Tibial nerve (tissue), 4 donors: ENCODE results near the gene CALCOCO1. TPM values are rescaled to one million over a fixed set of nuclear protein-coding genes. Genes with fewer than 3 reads are reported as not detected.
A peak's percentile ranks its signal among the peaks of the same experiment; 100 is the strongest.
"Not testable (repeated sequence)": the region's sequence is repeated elsewhere in the genome, so short reads cannot be mapped to it uniquely, and the experiment has no call there.

ENCODE experiments used
- DNase-seq, 2 donors: peaks; one replicate each; pipeline ENCODE4 v3.0.0-alpha.2; 2019; ENCODE audit warnings: low spot score in 2 of 2
- H3K27ac ChIP-seq, 4 donors: fragments of 200-600 bp; sonication (generic) in 3 of 4; one replicate each; pipeline ENCODE4 v1.5.1; 2017 to 2019; ENCODE audit warnings: mild to moderate bottlenecking in 1 of 4
- H3K27me3 ChIP-seq, 2 donors: fragments of 200-600 bp; sonication (generic) in 1 of 2; one replicate each; pipeline versions ENCODE4 v1.5.1 to v1.6.0; 2017 to 2019
- H3K36me3 ChIP-seq, 3 donors: fragments of 200-600 bp; sonication (generic); one replicate each; pipeline ENCODE4 v1.5.1; 2018 to 2019
- H3K4me1 ChIP-seq, 4 donors: fragments of 200-600 bp; sonication (generic) in 3 of 4; one replicate each; pipeline ENCODE4 v1.5.1; 2017 to 2019
- H3K4me3 ChIP-seq, 4 donors: fragments of 200-600 bp; sonication (generic) in 3 of 4; one replicate each; pipeline ENCODE4 v1.5.1; 2017 to 2019; ENCODE audit warnings: mild to moderate bottlenecking in 1 of 4, moderate library complexity in 1 of 4
- H3K9me3 ChIP-seq, 4 donors: fragments of 200-600 bp; sonication (generic) in 3 of 4; one replicate each; pipeline ENCODE4 v1.5.1; 2017 to 2019
- EP300 ChIP-seq, 2 donors: sonication (generic); formaldehyde crosslinking; IDR thresholded peaks; one replicate each; pipeline ENCODE4 v1.6.1; 2017; ENCODE audit warnings: antibody characterized with exemption in 2 of 2, mild to moderate bottlenecking in 1 of 2
- POLR2A ChIP-seq, 2 donors: fragments of 450-650 bp; IDR thresholded peaks; one replicate each; pipeline ENCODE4 v1.6.1; 2017; ENCODE audit warnings: antibody characterized with exemption in 2 of 2, mild to moderate bottlenecking in 2 of 2, moderate library complexity in 2 of 2
- whole genome bisulfite sequencing, 2 donors: methylation state at CpG; one replicate each; pipeline ENCODE4 v1.1.5; 2018; 5-methylcytosine and 5-hydroxymethylcytosine counted together
- total RNA-seq, 4 donors: library from RNA; depleted of rRNA; stranded (reverse); fragments of >200 nt; gene quantifications; one replicate each; pipeline ENCODE4 v1.1.0, GENCODE V29; 2016
- TF ChIP-seq, protein P1 (sequence below), 5 experiments: fragments of 200-600 bp in 3 of 5; fragments of 450-650 bp in 2 of 5; sonication (generic) in 3 of 5; IDR thresholded peaks; one replicate each; pipeline ENCODE4 v1.5.1; 2016 to 2019; ENCODE audit warnings: antibody characterized with exemption in 5 of 5, mild to moderate bottlenecking in 3 of 5, moderate library complexity in 2 of 5

The CALCOCO1 gene
- total RNA-seq, 4 donors from 2014 or later: 226 to 383 (median 285) TPM

DNA sequence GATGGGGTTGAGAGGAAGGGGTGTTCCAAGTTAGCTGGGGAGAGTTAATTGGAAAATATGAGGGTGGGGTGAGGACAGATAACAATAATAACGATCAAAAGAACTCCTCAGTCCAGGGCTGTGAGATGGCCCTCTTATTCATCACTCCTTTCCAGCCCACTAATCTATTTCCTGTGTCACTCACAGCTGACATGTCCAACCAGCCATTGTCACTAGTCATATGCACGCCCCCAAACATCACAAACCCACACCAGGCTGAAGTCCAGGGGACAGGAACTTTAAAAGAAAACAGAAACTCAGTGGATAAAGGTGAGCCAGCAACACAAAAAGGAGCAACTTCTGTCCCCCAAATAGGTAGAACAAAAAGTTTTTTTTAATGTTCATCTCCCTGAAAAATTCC, 911 bp downstream of the CALCOCO1 start:
- Histone ChIP-seq H3K27ac (peak overlapping the region in 3 of 4 donors; percentile 80 to 92 (median 86)), H3K4me3 (peak overlapping the region; percentile 71 to 84 (median 77))
- WGBS, 2 donors: 12 to 27% methylated on average over 2 of the region's 2 CpGs

DNA sequence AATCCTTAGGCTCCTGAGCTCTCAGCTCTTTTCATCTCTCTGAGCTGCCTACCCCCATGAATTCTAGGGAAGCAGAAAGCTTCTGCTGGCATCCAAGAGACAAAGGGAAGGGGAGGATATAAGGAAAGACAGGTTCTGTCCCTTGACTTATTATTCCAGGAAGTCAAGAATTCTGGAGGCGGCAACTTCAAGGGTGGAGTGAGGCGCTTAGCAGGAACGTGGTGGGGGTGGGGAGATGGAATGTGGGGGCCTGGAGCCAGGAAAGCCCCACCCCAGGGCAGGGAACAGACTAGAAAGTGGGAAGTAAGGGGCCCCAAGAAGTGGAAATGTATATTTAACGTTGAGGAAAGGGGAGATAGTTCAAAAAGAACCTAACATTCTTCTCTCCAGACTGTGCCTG, 1.4 kb downstream of the CALCOCO1 start:
- H3K4me3 ChIP-seq: peak overlapping the region in 3 of 4 donors; percentile 71 to 84 (median 73)
- 16 to 27% methylated on average over 4 of the region's 4 CpGs for WGBS, 2 donors
- H3K27me3 ChIP-seq: no peaks in the 10 kb centered on the region
- peaks cover 0 to 24% (median 18%) of the 10 kb centered on the region in 4 donors for H3K4me1 ChIP-seq
- peak overlapping the region in 1 of 4 donors; percentile 92 for H3K27ac ChIP-seq
- peaks cover 0 to 45% (median 15%) of the 10 kb centered on the region in 3 donors for H3K36me3 ChIP-seq
- TF ChIP-seq POLR2A (IDR thresholded peaks at IDR 0.05): no peak
- TF ChIP-seq, protein P1, sequence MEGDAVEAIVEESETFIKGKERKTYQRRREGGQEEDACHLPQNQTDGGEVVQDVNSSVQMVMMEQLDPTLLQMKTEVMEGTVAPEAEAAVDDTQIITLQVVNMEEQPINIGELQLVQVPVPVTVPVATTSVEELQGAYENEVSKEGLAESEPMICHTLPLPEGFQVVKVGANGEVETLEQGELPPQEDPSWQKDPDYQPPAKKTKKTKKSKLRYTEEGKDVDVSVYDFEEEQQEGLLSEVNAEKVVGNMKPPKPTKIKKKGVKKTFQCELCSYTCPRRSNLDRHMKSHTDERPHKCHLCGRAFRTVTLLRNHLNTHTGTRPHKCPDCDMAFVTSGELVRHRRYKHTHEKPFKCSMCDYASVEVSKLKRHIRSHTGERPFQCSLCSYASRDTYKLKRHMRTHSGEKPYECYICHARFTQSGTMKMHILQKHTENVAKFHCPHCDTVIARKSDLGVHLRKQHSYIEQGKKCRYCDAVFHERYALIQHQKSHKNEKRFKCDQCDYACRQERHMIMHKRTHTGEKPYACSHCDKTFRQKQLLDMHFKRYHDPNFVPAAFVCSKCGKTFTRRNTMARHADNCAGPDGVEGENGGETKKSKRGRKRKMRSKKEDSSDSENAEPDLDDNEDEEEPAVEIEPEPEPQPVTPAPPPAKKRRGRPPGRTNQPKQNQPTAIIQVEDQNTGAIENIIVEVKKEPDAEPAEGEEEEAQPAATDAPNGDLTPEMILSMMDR (IDR thresholded peaks at IDR 0.05): no peak
- TF ChIP-seq EP300 (IDR thresholded peaks at IDR 0.05): no peak
- no peak for DNase-seq
- no peaks in the 10 kb centered on the region for H3K9me3 ChIP-seq

More for the DNA sequence above, 911 bp downstream of the CALCOCO1 start:
- TF ChIP-seq EP300 (IDR thresholded peaks at IDR 0.05): no peak
- TF ChIP-seq, protein P1 (IDR thresholded peaks at IDR 0.05): no peak
- no peak for TF ChIP-seq POLR2A (IDR thresholded peaks at IDR 0.05)
- Histone ChIP-seq H3K9me3 (no peaks in the 10 kb centered on the region), H3K4me1 (peaks cover 0 to 24% (median 18%) of the 10 kb centered on the region in 4 donors), H3K27me3 (no peaks in the 10 kb centered on the region), H3K36me3 (peaks cover 0 to 40% (median 10%) of the 10 kb centered on the region in 3 donors)
- DNase-seq: no peak

DNA sequence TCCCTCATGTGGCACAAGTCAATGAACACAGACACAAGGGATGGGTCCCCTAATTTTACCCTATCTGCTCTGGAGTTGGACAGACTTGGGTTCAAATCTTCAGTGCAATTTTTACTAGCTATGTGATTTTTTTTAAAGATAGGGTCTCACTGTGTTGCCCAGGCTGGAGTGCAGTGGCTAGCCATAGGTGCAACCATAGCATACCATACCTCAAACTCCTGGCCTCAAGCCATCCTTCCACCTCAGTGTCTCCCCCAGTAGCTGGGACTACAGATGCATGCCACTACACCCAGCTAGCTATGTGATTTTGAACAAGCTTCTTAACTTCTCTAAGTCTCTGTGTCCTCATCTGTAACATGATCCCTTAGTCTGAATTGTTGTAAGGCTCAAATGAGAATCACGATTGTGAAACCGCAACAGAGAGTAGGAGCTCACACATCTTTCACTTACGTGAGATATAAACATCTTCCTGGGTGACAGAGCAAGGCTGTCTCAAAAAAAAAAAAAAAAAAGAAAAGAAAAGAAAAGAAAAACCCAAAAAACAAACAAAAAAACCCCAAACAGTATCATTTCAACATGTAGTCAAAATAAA, 4.7 kb downstream of the CALCOCO1 start:
- Histone ChIP-seq H3K36me3 (peaks cover 0 to 78% (median 16%) of the 10 kb centered on the region in 3 donors), H3K27ac (no peak overlapping the region), H3K4me3 (no peak overlapping the region), H3K9me3 (no peaks in the 10 kb centered on the region), H3K27me3 (no peaks in the 10 kb centered on the region), H3K4me1 (peaks cover 0 to 20% (median 16%) of the 10 kb centered on the region in 4 donors)
- 82 to 90% methylated on average over 3 of the region's 3 CpGs for WGBS, 2 donors
- no peak for DNase-seq
- TF ChIP-seq, protein P1 (IDR thresholded peaks at IDR 0.05): no peak
- TF ChIP-seq POLR2A (IDR thresholded peaks at IDR 0.05) (no peak), EP300 (IDR thresholded peaks at IDR 0.05) (no peak)

DNA sequence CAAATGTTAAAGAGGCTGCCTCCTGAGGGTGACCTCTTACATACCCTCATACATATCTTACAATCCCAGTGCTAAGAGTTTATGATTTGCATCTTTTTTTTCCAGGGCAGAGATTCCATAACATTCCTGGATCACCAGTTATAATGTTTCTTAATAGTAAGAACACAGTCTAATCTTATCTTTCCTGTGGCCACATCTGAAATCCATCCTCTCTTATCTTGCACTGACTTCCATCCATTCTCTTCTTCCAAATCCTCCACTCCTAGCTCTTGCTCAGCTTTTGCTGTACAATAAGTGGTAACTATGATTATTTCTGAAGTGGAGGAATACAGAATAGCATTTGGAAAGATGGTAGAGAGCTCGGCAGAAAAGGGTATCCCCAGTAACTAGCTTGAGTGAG, 6.3 kb downstream of the CALCOCO1 start:
- 71 to 92% methylated on average over 1 of the region's 1 CpG for WGBS, 2 donors
- peaks cover 0 to 11% (median 7%) of the 10 kb centered on the region in 4 donors for H3K4me1 ChIP-seq
- no peak overlapping the region for H3K27ac ChIP-seq
- H3K27me3 ChIP-seq: no peaks in the 10 kb centered on the region
- H3K9me3 ChIP-seq: no peaks in the 10 kb centered on the region
- DNase-seq: no peak
- H3K36me3 ChIP-seq: peaks cover 2 to 94% (median 18%) of the 10 kb centered on the region in 3 donors
- H3K4me3 ChIP-seq: no peak overlapping the region
- TF ChIP-seq EP300 (IDR thresholded peaks at IDR 0.05): no peak
- TF ChIP-seq, protein P1 (IDR thresholded peaks at IDR 0.05): no peak
- TF ChIP-seq POLR2A (IDR thresholded peaks at IDR 0.05): no peak

DNA sequence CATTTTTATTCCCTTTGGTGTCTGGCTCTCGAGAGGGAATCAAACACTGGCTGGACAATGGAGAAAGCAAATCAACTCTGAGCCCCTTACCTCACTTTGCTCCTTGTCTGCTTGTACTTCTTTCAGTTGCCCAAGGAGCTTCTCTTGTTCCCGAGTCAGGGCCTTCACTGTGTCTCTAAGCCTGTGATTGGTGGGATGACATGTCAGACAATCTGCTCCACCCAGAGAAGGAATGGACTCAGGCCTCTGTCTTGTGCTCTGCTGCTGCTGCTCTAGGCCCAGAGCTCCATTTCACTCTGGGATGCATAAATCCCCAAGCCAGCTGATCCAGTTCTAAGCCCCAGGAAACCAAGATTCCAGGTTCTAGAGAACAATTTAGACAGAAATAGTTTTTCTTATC, 7.6 kb downstream of the CALCOCO1 start:
- Histone ChIP-seq H3K27ac (no peak overlapping the region), H3K27me3 (no peaks in the 10 kb centered on the region), H3K36me3 (peaks cover 2 to 100% (median 26%) of the 10 kb centered on the region in 3 donors), H3K4me3 (no peak overlapping the region), H3K4me1 (no peaks in the 10 kb centered on the region), H3K9me3 (no peaks in the 10 kb centered on the region)
- no peak for DNase-seq
- TF ChIP-seq EP300 (IDR thresholded peaks at IDR 0.05) (no peak), POLR2A (IDR thresholded peaks at IDR 0.05) (no peak)
- 60 to 66% methylated on average over 2 of the region's 2 CpGs for WGBS, 2 donors

DNA sequence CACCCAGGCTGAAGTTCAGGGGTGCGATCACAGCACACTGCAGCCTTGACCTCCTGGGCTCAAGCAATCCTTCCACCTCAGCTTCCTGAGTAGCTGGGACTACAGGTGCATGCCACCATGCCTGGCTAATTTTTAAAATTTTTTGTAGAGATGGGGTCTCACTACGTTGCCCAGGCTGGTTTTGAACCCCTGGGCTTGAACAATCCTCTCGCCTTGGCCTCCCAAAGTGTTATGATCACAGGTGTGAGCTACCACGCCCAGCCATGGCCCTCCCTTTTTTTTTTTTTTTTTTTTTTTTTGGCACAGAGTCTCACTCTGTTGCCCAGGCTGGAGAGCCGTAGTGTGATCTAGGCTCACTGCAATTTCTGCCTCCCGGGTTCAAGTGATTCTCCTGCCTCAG, 8.7 kb downstream of the CALCOCO1 start:
- H3K36me3 ChIP-seq: peaks cover 2 to 100% (median 26%) of the 10 kb centered on the region in 3 donors
- not testable (repeated sequence) for H3K27ac ChIP-seq, DNase-seq

More for the DNA sequence above, 8.7 kb downstream of the CALCOCO1 start:
- not testable (repeated sequence) for H3K27me3 ChIP-seq, H3K4me1 ChIP-seq, H3K4me3 ChIP-seq, H3K9me3 ChIP-seq
- WGBS, 2 donors: 92 to 94% methylated on average over 6 of the region's 6 CpGs
